GM23248 (cell line): ENCODE measurements around the gene NMT1.

Experiments
- EZH2 ChIP-seq: fragments of 200-600 bp; sonication (generic); IDR thresholded peaks from 2 replicates; pipeline ENCODE4 v1.6.1; 2018; ENCODE audit warnings: antibody characterized with exemption, mild to moderate bottlenecking; ENCODE audit not compliant: insufficient read depth, poor library complexity, severe bottlenecking
- EZH2phosphoT487 ChIP-seq: fragments of 200-600 bp; sonication (generic); IDR thresholded peaks from 2 replicates; pipeline ENCODE4 v1.6.1; 2018; ENCODE audit warnings: antibody characterized with exemption, moderate library complexity, mild to moderate bottlenecking, low read depth; ENCODE audit not compliant: insufficient read depth

DNA sequence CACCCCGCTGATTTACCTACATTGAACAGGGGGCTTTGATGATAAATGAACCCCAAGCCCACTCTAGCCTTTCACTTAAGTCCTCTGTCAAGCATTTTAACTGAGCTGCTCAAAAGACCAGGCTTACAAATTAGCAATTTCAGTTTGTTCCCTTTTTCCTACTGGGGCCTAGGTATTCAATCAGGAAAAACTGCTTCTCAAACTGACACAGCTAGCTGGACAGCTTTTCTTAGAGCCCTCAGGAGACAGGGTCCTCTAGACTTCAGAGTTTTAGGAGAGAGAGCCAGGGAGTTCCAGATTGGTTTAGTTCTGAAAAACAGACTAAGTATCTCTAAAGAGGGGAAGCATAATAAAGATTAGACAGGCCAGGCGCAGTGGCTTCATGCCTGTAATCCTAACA lies 94.4 kb downstream of the NMT1 start:
- TF ChIP-seq EZH2 (no peak), EZH2phosphoT487 (no peak)
